ENCODE data around the gene OR4K1. TPM values are rescaled to one million over a fixed set of nuclear protein-coding genes. Genes with fewer than 3 reads are reported as not detected.
"Not testable (repeated sequence)": the region's sequence is repeated elsewhere in the genome, so short reads cannot be mapped to it uniquely, and the experiment has no call there.

OR4K1 gene
- total RNA-seq, 1 donor from 2014 or later, result not detected

DNA sequence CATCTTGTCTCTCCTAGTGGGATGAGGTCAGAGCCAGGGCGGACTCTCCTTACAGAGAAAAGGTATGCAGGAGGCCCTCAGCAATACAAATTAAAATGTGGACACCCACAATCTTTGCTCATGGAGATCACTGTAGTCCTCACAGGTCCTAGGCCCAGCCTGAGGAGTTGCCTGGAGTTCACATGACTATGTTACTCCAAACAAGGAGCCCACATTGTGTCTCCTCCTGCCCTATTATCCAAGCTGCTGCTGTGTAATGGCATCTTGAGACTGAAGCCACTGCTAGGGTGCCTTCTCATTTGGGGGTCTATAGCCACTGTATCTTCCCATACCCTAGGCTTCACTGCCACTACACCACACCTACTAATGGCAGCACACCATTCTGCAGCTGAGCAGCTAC, 11.0 kb downstream of the OR4K1 start:
- Histone ChIP-seq H3K36me3 (ENCODE audit: control insufficient read depth in 3 of 3, insufficient read depth in 3 of 3, low read length in 3 of 3) (no peaks in the 10 kb centered on the region), H3K9ac (ENCODE audit: low read depth in 1 of 3, low read length in 3 of 3) (no peak overlapping the region), H3K4me3 (ENCODE audit: low read length in 3 of 3) (no peak overlapping the region), H3K27me3 (ENCODE audit: control insufficient read depth in 3 of 3, insufficient read depth in 3 of 3, low read length in 3 of 3) (no peaks in the 10 kb centered on the region), H3K27ac (ENCODE audit: low read depth, low read length) (no peak overlapping the region), H3K9me3 (ENCODE audit: control insufficient read depth in 3 of 3, low read length in 3 of 3) (no peaks in the 10 kb centered on the region), H3K4me1 (ENCODE audit: control insufficient read depth in 3 of 3, insufficient read depth in 3 of 3, low read length in 3 of 3) (no peaks in the 10 kb centered on the region)

DNA sequence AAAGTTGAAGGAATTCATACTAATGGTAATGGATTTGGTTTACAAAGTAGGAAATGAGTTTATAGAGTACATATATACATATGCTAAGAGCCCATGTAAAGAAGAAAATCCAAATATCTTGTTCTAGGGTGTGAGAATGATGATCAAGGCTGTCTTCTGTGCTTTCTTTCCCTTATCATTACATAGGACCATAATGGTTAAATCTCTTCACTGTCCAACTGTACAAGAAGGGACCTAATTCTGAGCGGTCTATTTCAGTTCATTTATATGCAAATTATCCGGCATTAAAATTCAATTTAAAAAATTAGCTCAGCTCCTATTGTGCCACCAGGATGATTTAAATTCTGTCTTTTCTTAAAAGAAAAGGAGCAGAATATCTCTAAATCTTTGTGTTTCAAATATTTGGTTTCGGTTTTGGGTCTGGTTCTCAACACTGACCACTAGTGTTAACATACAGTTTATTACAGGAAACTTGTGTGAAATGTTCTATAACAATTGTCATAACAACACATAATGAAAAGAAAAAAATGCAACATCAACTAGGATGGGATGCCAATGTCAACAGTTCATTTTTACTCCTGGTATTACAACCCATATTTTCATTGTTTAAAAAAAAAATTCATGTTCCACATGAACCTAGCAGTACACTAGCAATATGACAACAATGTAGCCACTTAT, 16.8 kb downstream of the OR4K1 start:
- no peak overlapping the region for H3K27ac ChIP-seq (ENCODE audit: low read depth, low read length)
- no peak overlapping the region for H3K9ac ChIP-seq (ENCODE audit: low read depth in 1 of 3, low read length in 3 of 3)
- no peak overlapping the region for H3K4me3 ChIP-seq (ENCODE audit: low read length in 3 of 3)
- no peaks in the 10 kb centered on the region for H3K9me3 ChIP-seq (ENCODE audit: control insufficient read depth in 3 of 3, low read length in 3 of 3)
- no peaks in the 10 kb centered on the region for H3K36me3 ChIP-seq (ENCODE audit: control insufficient read depth in 3 of 3, insufficient read depth in 3 of 3, low read length in 3 of 3)
- no peaks in the 10 kb centered on the region for H3K27me3 ChIP-seq (ENCODE audit: control insufficient read depth in 3 of 3, insufficient read depth in 3 of 3, low read length in 3 of 3)
- H3K4me1 ChIP-seq (ENCODE audit: control insufficient read depth in 3 of 3, insufficient read depth in 3 of 3, low read length in 3 of 3), result no peaks in the 10 kb centered on the region

DNA sequence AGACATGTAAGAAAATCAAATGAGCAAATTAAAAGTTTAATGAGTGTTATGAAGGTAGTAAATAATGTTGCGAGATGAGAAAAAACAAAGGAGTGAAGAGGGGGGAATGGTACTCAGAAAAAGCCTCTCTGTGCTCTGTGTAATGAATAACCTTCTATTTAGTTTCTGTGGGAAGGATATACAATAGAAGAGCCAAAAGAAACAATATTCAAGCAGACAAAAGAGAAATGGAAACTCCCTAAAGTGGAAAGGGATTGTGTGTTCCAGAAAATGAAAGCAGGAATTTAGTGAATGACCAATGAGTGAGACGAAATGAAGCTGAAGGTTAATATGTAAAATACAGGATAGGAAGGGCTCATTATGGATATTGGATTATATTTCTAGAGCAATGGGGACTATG, 18.5 kb downstream of the OR4K1 start:
- no peak overlapping the region for H3K9ac ChIP-seq (ENCODE audit: low read depth in 1 of 3, low read length in 3 of 3)
- H3K27me3 ChIP-seq (ENCODE audit: control insufficient read depth in 3 of 3, insufficient read depth in 3 of 3, low read length in 3 of 3), result no peaks in the 10 kb centered on the region
- no peak overlapping the region for H3K27ac ChIP-seq (ENCODE audit: low read depth, low read length)
- no peak overlapping the region for H3K4me3 ChIP-seq (ENCODE audit: low read length in 3 of 3)
- no peaks in the 10 kb centered on the region for H3K4me1 ChIP-seq (ENCODE audit: control insufficient read depth in 3 of 3, insufficient read depth in 3 of 3, low read length in 3 of 3)
- H3K36me3 ChIP-seq (ENCODE audit: control insufficient read depth in 3 of 3, insufficient read depth in 3 of 3, low read length in 3 of 3), result no peaks in the 10 kb centered on the region
- H3K9me3 ChIP-seq (ENCODE audit: control insufficient read depth in 3 of 3, low read length in 3 of 3), result no peaks in the 10 kb centered on the region

DNA sequence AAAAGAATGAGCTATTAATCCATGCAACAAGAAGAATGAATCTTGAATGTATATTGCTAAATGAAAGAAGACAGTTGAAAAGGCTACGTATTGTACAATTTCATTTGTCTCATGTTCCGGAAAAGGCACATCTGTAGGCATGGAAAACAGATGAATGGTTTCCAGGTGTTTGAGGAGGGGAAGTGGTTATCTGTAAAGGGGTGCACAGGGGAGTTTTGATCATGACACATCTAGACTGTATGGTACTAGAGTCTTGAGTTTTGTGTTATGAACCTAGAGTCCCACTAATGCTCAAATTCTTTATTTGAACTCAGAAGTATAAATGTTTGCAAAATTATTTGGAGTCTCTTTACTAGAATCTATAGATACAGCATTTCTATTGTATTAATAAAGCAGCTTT, 39.0 kb downstream of the OR4K1 start:
- not testable (repeated sequence) for H3K27ac ChIP-seq (ENCODE audit: low read depth, low read length); H3K36me3 ChIP-seq (ENCODE audit: control insufficient read depth in 3 of 3, insufficient read depth in 3 of 3, low read length in 3 of 3); H3K9ac ChIP-seq (ENCODE audit: low read depth in 1 of 3, low read length in 3 of 3); H3K4me1 ChIP-seq (ENCODE audit: control insufficient read depth in 3 of 3, insufficient read depth in 3 of 3, low read length in 3 of 3); H3K27me3 ChIP-seq (ENCODE audit: control insufficient read depth in 3 of 3, insufficient read depth in 3 of 3, low read length in 3 of 3); H3K4me3 ChIP-seq (ENCODE audit: low read length in 3 of 3); H3K9me3 ChIP-seq (ENCODE audit: control insufficient read depth in 3 of 3, low read length in 3 of 3)

DNA sequence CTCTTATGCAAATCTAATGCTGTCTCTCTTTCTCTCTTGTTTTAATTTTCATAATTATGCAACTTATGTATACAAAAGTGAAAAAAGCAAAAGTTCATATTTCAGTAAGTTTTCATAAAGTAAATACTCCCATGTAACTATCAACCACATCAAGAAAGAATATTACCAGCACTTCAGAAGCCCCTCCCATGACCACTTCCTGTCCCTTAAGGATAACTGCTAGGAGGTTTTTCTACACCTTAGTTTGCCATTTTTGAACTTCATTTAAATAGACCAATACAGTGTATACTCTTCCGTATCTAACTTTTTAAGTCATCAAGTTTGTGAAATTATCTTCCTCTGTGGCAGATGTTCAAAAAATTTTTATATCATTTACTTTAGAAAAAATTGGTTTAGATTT, 44.1 kb downstream of the OR4K1 start:
- H3K36me3 ChIP-seq (ENCODE audit: control insufficient read depth in 3 of 3, insufficient read depth in 3 of 3, low read length in 3 of 3), result no peaks in the 10 kb centered on the region
- no peak overlapping the region for H3K27ac ChIP-seq (ENCODE audit: low read depth, low read length)
- no peaks in the 10 kb centered on the region for H3K9me3 ChIP-seq (ENCODE audit: control insufficient read depth in 3 of 3, low read length in 3 of 3)
- H3K4me3 ChIP-seq (ENCODE audit: low read length in 3 of 3), result no peak overlapping the region
- H3K4me1 ChIP-seq (ENCODE audit: control insufficient read depth in 3 of 3, insufficient read depth in 3 of 3, low read length in 3 of 3), result no peaks in the 10 kb centered on the region
- H3K9ac ChIP-seq (ENCODE audit: low read depth in 1 of 3, low read length in 3 of 3), result no peak overlapping the region
- H3K27me3 ChIP-seq (ENCODE audit: control insufficient read depth in 3 of 3, insufficient read depth in 3 of 3, low read length in 3 of 3), result no peaks in the 10 kb centered on the region

DNA sequence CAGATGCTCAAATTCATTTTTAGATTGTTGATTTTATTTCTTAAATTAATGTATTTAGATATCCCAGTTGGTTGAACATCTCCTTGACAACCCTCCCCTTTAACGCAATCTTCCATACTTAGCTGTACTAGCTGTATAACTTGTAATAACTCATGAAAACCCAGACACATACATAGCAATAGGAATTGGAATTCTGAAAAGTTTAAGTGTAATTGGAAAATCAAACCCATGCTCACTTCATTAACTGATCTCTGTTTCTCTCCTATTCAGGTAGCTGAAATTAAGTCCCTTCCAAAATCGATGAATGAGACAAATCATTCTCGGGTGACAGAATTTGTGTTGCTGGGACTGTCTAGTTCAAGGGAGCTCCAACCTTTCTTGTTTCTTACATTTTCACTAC, 44.6 kb downstream of the OR4K1 start, which contains the start of gene OR4K15:
TSS of gene OR4K15 (plus strand) at position 301 of the 400 bp plus-strand sequence. CDS start at position 301, 0 bp downstream.
- no peak within 1 kb of the TSS for H3K9ac ChIP-seq (ENCODE audit: low read depth in 1 of 3, low read length in 3 of 3)
- H3K27me3 ChIP-seq (ENCODE audit: control insufficient read depth in 3 of 3, insufficient read depth in 3 of 3, low read length in 3 of 3), result no peaks in the 10 kb centered on the region
- no peaks in the 10 kb centered on the region for H3K4me1 ChIP-seq (ENCODE audit: control insufficient read depth in 3 of 3, insufficient read depth in 3 of 3, low read length in 3 of 3)
- no peak within 1 kb of the TSS for H3K27ac ChIP-seq (ENCODE audit: low read depth, low read length)
- no peak within 1 kb of the TSS for H3K4me3 ChIP-seq (ENCODE audit: low read length in 3 of 3)
- H3K36me3 ChIP-seq (ENCODE audit: control insufficient read depth in 3 of 3, insufficient read depth in 3 of 3, low read length in 3 of 3), result no peaks in the 10 kb centered on the region
- no peaks in the 10 kb centered on the region for H3K9me3 ChIP-seq (ENCODE audit: control insufficient read depth in 3 of 3, low read length in 3 of 3)

Other genes with a start within 250 kb of the OR4K1 start
- not detected for gene OR11H2, start 217.0 kb upstream of the OR4K1 start, total RNA-seq
- not detected for gene OR4Q3, start 187.3 kb upstream of the OR4K1 start, total RNA-seq
- not detected for gene OR4M1, start 157.4 kb upstream of the OR4K1 start, total RNA-seq
- not detected for gene OR4N2, start 127.1 kb upstream of the OR4K1 start, total RNA-seq
- not detected for gene OR4K2, start 55.8 kb upstream of the OR4K1 start, total RNA-seq
- not detected for gene OR4K5, start 10.3 kb upstream of the OR4K1 start, total RNA-seq
- not detected for gene OR4K15, start 44.7 kb downstream of the OR4K1 start, total RNA-seq
- not detected for gene OR4Q2, start 71.2 kb downstream of the OR4K1 start, total RNA-seq
- gene OR4K14, start 88.4 kb downstream of the OR4K1 start, total RNA-seq, result not detected
- gene OR4K13, start 105.1 kb downstream of the OR4K1 start, total RNA-seq, result not detected
- not detected for gene OR4L1, start 129.1 kb downstream of the OR4K1 start, total RNA-seq
- gene OR4K17, start 179.8 kb downstream of the OR4K1 start, total RNA-seq, result not detected
- not detected for gene OR4N5, start 207.9 kb downstream of the OR4K1 start, total RNA-seq